HG03045 (cell line): ENCODE measurements around the gene AP4S1.
"Not testable (repeated sequence)": the region's sequence is repeated elsewhere in the genome, so short reads cannot be mapped to it uniquely, and the experiment has no call there.

ENCODE experiments used
- ATAC-seq: cut with Tn5 transposase; IDR thresholded peaks from one replicate; pipeline ENCODE4 v1.9.1; 2021; ENCODE audit warnings: mild to moderate bottlenecking, moderate library complexity; ENCODE audit not compliant: unreplicated experiment

AP4S1 gene

DNA sequence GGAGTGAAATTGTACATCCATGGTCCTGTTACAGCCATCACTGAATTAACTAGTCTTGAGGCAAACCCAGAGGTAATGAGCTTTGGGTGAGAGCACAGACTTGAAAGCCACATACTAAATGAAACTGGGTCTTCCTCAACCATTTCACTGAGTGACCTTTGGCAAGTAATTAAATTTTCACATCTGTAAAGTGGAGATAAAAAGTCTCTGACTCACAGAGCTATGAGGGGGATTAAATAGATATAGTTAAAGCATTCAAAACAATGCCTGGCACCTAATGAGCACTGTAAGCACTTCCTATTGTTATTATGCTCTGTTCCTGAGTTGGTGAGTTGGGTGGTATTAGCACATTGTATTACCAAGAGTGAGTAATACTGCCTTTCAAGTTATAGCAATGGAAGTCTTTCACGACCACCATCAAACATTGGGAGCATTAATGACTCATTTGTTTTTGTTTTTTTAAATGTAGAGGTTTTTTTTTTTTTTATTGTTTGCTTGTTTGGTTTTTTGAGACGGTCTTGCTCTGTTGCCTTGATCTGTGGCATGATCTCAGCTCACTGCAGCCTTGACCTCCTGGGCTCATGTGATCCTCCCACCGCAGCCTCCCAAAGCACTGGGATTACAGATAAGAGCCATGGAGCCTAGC is 13.2 kb downstream of the AP4S1 start:
- ATAC-seq: no peak

DNA sequence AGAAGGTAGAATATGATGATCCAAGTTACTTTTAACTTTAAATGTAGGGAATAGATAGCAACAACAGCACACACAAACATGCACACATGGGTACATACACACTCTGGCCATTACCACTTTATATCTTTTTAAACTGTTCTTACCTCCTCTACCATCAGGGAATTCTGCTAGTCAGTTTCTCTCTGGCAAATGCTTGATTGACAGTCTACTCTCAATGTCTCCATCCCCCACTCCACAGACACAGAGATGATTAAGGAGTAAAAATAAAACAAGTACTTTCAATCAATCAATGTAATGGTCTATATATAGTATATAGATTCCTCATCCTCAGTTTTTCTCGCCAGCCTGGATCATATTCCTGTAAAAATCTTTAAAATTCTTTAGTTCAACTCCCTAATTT is 16.9 kb downstream of the AP4S1 start:
- ATAC-seq: no peak

DNA sequence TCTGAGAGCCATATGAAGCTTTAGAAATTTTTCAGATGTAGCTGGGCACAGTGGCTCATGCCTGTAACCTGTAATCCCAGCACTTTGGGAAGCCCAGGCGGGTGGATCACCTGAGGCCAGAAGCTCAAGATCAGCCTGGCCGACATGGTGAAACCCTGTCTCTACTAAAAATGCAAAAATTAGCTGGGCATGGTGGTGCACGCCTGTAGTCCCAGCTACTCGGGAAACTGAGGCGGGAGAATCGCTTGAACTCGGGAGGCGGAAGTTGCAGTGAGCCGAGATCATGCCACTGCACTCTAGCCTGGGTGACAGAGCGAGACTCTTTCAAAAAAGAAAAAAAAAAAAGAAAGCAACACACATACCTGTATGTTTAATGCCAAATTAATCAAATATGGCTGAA is 17.4 kb downstream of the AP4S1 start:
- ATAC-seq: not testable (repeated sequence)

DNA sequence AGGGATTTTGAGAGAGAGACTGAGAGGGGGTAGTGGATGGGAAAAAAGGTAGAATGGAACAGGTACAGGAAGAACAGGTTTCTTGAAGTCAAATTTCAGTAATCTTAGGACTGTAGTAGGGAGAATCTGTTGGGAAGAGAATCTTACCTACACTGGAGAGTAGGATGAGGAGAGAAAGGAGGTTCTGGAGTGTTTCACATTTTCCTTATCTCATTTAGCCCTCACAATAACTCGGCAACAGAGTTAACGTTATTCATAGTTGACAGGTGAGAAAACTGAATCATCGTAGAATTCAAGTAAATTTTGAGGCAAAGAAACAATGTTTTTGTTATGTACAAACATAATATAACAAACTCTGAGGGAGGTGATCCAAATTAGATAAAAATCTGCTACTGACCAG is 17.9 kb downstream of the AP4S1 start:
- no peak for ATAC-seq

DNA sequence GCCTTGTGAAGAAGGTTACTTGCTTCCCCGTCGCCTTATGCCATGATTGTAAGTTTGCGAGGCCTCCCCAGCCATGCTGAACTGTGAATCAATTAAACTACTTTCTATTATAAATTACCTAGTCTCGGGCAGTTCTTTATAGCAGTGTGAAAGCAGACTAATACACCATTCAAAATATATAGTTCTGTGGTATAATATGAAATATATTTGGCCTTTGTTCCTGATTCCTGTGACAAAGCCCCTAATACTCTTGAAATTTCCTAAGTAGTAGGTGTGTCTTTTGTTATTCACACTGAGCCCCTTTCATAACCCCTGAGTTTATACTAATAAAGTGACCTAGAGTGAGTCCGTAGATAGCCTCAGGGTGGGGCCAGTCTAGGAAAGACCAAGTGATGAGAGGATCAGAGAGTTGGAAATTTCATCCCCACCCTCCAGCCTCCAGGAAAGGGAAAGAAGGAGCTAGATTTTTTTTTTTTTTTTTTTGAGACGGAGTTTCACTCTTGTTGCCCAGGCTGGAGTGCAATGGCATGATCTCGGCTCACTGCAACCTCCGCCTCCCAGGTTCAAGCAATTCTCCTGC is 20.1 kb downstream of the AP4S1 start:
- ATAC-seq: no peak

DNA sequence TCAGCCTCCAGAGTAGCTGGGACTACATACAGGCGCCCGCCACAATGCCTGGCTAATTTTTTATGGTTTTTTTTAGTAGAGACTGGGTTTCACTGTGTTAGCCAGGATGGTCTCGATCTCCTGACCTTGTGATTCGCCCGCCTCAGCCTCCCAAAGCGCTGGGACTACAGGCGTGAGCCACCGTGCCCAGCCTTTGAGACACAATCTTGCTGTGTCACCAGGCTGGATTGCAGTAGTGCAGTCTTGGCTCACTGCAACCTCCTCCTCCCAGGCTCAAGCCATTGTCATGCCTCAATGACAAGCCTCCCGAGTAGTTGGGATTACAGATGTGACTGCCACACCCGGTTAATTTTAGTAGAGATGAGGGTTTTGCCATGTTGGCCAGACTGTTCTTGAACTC is 22.1 kb downstream of the AP4S1 start:
- ATAC-seq: no peak

DNA sequence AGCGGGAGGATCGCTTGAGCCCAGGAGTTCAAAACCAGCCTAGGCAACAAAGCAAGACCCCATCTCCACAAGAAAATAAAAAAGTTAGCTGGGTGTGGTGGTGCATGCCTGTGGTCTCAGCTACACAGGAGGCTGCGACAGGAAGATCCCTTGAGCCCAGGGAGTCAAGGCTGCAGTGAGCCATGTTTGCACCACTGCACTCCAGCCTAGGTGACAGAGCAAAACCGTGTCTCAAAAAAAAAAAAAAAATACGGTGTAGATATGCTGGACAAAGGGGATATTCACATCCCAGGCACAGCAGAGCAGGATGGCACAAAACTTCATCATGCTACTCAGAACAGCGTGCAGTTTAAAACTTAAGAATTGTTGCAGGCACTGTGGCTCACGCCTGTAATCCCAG is 25.6 kb downstream of the AP4S1 start:
- ATAC-seq: no peak

DNA sequence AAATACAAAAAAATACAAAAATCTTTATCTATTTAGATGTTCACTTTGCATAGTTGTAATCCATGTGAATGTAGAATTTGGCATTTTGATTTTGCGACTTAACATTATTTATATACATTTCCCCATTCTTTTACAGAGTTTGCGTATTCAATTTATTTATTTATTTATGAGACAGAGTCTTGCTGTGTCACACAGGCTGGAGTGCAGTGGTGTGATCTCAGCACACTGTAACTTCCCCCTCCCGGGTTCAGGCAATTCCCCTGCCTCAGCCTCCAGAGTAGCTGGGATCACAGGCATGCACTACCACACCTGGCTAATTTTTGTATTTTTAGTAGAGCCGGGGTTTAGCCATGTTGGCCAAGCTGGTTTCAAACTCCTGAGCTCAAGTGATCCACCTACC is 26.1 kb downstream of the AP4S1 start:
- no peak for ATAC-seq

DNA sequence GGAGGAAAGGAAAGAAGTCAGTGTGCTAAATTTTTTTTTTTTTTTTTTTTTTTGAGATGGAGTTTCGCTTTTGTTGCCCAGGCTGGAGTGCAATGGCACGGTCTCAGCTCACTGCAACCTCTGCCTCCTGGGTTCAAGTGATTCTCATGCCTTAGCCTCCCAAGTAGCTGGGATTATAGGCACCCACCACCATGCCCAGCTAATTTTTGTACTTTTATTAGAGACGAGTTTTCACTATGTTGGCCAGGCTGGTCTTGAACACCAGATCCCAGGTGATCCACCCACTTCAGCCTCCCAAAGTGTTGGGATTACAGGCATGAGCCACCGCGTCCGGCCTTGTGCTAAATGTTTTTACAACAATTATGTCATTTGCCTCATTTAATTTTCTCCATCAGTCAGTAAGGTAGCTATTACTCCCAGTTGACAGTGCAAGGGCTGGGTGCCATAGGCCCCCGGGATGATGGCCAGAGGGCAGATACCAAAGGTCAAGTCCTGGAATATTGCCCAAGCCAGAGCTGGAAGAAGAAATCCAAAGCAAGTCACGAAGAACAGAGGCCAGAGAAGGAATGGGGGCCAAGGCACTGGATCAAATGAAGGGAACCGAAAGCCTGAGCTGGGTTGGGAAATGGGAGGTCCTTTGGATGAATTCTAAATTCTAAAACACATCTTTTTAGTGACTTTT is 27.6 kb downstream of the AP4S1 start:
- not testable (repeated sequence) for ATAC-seq

DNA sequence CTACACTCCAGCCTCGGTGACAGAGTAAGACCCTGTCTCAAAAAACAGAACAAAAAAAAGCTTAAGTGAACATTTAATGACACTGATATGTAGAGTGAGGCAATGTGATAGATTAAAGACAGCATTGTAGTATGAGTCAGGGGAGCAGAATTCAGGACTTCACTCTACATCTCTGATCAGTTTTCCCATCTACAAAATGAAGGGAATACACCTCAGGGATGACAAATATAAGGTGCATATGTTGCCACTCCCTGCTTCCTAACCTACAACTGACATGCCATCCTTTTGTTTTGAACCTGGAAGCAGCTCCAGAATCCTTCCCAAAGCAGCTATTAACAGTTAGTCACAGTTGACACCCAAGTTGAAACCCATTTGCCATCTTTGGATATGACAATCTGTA is 31.6 kb downstream of the AP4S1 start:
- no peak for ATAC-seq

DNA sequence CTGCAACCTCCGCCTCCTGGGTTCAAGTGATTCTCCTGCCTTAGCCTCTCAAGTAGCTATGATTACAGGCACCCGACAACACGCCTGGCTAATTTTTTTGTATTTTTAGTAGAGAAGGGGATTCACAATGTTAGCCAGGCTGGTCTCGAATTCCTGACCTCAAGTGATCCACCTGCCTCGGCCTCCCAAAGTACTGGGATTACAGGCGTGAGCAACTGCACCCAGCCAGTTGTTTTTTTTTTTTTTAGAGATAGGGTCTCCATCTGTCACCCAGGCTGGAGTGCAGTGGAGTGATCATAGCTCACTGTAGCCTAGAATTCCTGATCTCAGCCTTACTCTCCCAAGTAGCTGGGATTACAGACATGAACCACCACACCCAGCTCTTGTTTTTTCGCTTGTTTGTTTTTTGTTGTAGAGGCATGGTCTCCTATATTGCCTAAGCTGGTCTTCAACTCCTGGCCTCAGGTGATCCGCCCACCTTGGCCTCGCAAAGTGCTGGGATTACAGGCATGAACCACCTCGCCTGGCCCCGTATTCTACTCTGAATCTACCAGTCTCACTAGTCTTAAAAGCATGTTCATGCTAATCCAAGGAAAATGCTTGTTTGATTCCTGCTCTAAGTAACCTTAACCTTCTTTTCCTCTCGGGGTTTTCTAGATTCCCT is 32.4 kb downstream of the AP4S1 start:
- no peak for ATAC-seq

DNA sequence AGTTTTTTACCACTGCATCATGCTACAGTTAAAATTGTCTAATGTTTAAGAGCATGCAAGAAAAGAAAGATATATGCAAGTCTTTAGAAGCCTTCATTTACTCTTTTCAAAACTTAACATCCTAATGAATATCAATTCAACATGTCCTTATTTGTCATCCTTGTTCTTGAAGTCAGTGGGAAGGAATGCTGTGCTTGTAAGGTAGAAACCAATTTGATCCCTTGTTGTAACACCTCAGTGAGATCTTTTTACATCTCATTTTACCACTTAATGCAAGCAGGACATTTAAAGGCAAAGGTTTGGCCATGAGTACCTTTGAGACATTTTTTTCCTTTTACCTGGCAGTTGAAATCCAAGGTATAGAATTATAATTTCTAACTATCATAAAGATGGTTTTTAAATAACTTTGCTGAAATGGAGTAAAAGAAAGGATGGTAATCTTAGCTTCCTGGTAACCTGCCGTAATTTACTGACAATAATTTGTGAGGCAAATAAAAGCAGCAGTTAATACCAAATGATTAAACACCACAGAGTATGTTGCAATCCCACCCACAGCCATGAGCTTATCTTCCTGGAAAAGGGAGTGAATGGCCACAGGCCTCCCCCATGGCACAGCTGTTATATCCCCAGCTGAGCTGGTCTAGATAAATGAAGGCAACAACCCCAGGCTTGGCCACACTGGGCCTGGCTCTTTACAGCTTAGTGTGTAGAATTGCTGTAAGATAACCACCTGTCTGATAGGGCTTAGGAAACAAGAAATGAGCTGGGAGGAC is 33.9 kb downstream of the AP4S1 start:
- no peak for ATAC-seq

DNA sequence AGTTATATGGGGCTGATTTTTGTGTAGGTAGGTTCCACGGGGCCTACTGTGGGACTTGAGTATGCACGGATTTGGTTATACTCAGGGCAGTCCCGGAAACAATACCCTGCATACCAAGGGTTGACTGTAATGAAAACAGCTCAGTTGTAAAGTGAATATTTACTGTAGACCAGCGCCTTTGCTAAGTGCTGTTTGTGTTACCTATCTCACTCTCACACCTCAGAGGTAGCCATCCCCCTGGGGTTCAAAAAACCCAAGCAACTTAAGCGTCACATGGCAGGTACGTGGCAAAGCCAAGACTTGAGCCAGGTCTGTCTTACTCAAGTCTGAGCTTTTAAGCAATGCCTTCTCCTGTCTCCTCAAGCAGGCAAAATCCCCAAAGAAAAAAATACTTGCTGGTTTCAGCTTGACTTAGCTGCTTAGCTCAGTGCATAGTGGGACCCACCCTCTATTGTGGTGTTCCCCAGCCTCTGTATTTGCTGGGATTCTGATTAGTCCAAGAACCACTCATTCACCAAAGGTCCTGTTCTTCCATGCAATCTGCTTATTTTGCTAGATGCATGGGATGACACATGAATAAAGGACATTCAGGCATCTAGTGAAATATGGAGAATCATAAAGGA is 34.9 kb downstream of the AP4S1 start:
- no peak for ATAC-seq

DNA sequence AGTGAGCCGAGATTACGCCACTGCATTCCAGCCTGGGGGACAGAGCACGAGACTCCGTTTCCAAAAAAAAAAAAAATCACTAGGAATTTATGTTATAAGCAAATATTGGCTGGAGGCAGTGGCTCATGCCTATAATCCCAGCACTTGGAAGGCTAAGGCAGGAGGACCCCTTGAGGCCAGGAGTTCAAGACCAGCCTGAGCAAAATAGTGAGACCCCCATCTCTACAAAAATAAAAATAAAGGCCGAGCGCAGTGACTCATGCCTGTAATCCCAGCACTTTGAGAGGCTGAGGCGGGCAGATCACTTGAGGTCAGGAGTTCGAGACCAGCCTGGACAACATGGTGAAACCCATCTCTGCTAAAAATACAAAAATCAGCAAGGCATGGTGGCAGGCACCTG is 37.5 kb downstream of the AP4S1 start:
- ATAC-seq: not testable (repeated sequence)

DNA sequence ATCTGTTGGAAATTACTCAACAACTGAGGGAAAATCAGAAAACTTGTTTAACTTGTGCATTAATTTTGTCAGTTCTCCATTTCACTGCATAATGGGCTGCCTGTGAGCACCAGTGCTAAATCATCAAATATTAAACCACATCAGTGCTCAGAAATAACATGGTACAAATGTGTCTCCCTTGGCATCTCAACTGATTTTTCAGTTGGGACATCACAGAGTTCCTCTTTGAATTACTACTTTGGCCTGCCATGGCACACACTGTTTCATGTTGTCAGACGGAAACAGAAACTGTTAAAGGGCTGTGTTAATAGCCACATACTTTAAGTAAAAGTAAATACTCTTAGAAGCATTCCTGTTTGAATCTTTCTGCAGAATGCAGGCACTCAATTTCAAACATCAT is 42.8 kb downstream of the AP4S1 start:
- no peak for ATAC-seq

DNA sequence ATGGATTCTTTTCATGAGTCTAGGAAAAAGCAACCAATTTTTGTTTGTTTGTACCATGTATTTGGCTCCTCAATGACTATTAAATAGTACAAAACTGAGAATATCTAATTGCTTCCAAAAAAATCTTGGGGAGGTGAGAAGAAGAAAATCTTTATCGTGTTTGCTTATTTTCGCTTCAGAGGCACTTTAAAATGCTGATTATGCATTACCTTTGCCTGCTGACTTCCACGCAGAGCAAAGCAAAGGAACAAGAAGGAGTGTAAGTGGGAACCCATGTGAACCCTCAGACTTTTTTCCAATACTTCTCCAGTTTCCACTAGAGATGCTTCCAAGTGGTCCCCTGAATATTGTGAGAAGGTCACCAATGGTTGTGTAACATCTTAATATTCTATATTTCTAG is 43.9 kb downstream of the AP4S1 start:
- no peak for ATAC-seq

DNA sequence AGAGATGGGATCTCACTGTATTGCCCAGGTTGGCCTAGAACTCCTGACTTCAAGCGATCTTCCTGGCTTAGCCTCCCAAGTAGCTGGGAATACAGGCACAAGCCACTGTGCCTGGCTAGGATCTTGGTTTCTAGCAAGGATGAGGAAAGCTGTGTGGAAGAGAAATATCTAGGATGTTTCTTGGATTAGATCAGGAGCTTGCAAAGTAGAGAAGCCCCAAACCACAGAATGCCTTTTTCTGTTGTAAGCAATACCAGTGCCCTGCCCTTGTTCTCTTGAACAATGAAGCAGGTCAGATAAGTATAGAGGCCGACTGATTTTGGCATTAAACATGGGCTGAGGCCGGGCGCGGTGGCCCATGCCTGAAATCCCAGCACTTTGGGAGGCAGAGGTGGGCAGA is 45.0 kb downstream of the AP4S1 start:
- no peak for ATAC-seq

DNA sequence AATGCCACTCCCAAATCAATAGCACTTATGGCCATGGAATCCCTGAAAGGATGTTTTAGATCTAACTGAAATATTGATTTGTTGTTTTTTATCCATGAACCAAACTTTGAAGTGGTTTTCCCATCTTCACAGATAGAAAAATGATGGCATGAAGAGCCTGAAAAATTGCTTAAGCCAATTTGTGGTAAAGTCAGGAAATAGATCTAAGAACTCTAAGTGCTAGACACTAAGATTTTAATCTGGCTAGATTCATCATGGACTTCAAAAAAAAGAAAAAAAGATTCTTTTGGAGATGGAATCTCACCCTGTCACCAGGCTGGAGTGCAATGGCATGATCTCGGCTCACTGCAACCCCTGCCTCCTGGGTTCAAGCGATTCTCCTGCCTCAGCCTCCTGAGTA is 45.7 kb downstream of the AP4S1 start:
- ATAC-seq: no peak

DNA sequence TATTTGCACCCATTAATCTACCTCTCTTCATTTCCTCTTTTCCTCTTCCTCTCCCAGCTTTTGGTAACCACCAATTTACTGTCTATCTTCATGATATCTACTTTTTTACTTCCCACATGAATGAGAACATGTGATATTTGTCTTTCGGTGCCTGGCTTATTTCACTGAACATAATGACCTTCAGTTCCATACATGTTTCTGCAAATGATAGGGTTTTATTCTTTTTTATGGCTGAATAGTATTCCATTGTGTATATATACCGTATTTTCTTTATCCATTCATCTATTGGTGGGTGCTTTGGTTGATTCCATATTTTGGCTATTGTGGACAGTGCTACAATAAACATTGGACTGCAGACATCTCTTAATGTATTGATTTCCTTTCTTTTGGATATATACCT is 49.7 kb downstream of the AP4S1 start:
- no peak for ATAC-seq

DNA sequence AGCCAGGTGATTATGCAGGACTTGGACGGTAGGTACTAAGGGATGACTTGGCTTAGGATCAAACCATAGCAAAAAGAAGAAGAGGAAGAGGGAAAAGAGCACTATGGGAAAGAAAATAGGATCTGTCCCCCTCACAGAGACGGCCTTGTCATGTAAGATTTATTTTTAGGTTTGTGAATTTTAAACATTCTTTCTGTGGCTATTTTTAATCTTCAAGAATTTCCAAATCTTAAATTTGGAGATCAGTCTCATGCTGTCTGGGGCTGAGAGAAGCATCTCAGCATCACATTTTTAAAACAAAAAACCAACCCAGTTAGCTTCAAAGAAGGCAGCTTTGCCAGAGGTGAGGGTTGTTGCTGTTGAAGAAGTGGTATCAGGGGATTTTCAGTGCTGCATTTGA is 53.3 kb downstream of the AP4S1 start:
- ATAC-seq: no peak

DNA sequence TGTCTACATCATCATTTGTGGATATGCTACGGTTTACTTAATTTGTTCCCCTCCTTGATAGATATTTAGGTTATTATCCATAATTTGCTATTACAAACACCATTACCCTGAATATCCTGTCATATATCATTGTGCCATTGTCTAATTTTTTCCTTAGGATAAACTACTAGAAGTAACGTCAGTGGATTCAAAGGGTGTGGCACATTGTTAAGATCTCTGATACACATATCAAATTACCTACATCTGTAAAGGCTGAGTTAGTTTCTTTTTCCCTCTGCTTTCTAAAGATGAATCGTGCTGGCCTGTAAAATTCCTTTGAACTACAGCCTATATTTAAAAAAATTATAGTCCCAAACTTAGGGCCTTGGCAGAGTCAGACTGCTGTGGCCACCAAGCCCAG is 54.6 kb downstream of the AP4S1 start:
- ATAC-seq: no peak
